Mesenchymal stem cell (in vitro differentiated cells and primary cell): ENCODE data around the gene ZNF521.

Source experiments
- DNase-seq: peaks from one replicate; pipeline ENCODE4 v3.0.0-alpha.2; 2013
- H2AFZ ChIP-seq: one replicate; pipeline ENCODE4 v1.6.1; 2013; ENCODE audit warnings: low read depth, mild to moderate bottlenecking, control low read depth, inconsistent platforms, low read length, moderate library complexity
- H2AK5ac ChIP-seq: 2 replicates; pipeline ENCODE4 v1.6.1; 2013; ENCODE audit warnings: low read length, moderate library complexity, mild to moderate bottlenecking, inconsistent platforms; ENCODE audit not compliant: severe bottlenecking
- H2BK120ac ChIP-seq: one replicate; pipeline ENCODE4 v1.6.1; 2013; ENCODE audit warnings: low read depth, mild to moderate bottlenecking, inconsistent platforms, low read length, moderate library complexity
- H2BK12ac ChIP-seq, 2 experiments: one replicate each; pipeline ENCODE4 v1.6.1; 2013; ENCODE audit warnings: inconsistent platforms in 2 of 2, low read length in 2 of 2, mild to moderate bottlenecking in 2 of 2, moderate library complexity in 2 of 2, control low read depth in 1 of 2
- H2BK15ac ChIP-seq: one replicate; pipeline ENCODE4 v1.6.1; 2013; ENCODE audit warnings: mild to moderate bottlenecking, low read depth, inconsistent platforms; ENCODE audit not compliant: poor library complexity, severe bottlenecking
- H2BK5ac ChIP-seq: 2 replicates; pipeline ENCODE4 v1.6.1; 2013; ENCODE audit warnings: low read depth, mild to moderate bottlenecking, low read length, control low read depth, inconsistent platforms; ENCODE audit not compliant: poor library complexity, severe bottlenecking
- H3K14ac ChIP-seq, 2 experiments: one replicate each; pipeline ENCODE4 v1.6.1; 2013; ENCODE audit warnings: inconsistent platforms in 2 of 2, low read length in 2 of 2, control low read depth in 1 of 2, mild to moderate bottlenecking in 1 of 2, moderate library complexity in 1 of 2
- H3K18ac ChIP-seq, 2 experiments: one replicate each; pipeline ENCODE4 v1.6.1; 2013; ENCODE audit warnings: inconsistent platforms in 2 of 2, low read length in 2 of 2, control low read depth in 1 of 2, low read depth in 1 of 2, mild to moderate bottlenecking in 1 of 2
- H3K23ac ChIP-seq, 2 experiments: one replicate each; pipeline ENCODE4 v1.6.1; 2013; ENCODE audit warnings: inconsistent platforms in 2 of 2, low read length in 2 of 2, mild to moderate bottlenecking in 2 of 2, moderate library complexity in 2 of 2, control low read depth in 1 of 2
- H3K27ac ChIP-seq: 2 replicates; pipeline ENCODE4 v1.5.1; 2013; ENCODE audit warnings: mild to moderate bottlenecking, moderate library complexity, low read length, control low read depth, inconsistent platforms; ENCODE audit not compliant: poor library complexity, severe bottlenecking
- H3K27me3 ChIP-seq, 2 experiments: 2 replicates each; pipeline versions ENCODE4 v1.6.1 to v1.7.0; 2013; ENCODE audit warnings: low read length in 2 of 2, mild to moderate bottlenecking in 2 of 2, moderate library complexity in 2 of 2, control low read depth in 1 of 2, inconsistent platforms in 1 of 2; ENCODE audit not compliant: control insufficient read depth in 1 of 2, insufficient read depth in 1 of 2
- H3K36me3 ChIP-seq, 2 experiments: 2 replicates each; pipeline versions ENCODE4 v1.6.1 to v1.7.0; 2013; ENCODE audit warnings: low read length in 2 of 2, control low read depth in 1 of 2, inconsistent platforms in 1 of 2, low read depth in 1 of 2, mild to moderate bottlenecking in 1 of 2; ENCODE audit not compliant: insufficient read depth in 2 of 2, control insufficient read depth in 1 of 2
- H3K4ac ChIP-seq, 2 experiments: one replicate each; pipeline ENCODE4 v1.6.1; 2013; ENCODE audit warnings: inconsistent platforms in 2 of 2, low read length in 2 of 2, mild to moderate bottlenecking in 2 of 2, moderate library complexity in 2 of 2, control low read depth in 1 of 2, low read depth in 1 of 2
- H3K4me1 ChIP-seq: 2 replicates; pipeline ENCODE4 v1.6.1; 2013; ENCODE audit warnings: low read depth, low read length, control low read depth; ENCODE audit not compliant: control insufficient read depth, insufficient read depth
- H3K4me2 ChIP-seq: 2 replicates; pipeline ENCODE4 v1.6.1; 2013; ENCODE audit warnings: low read length, mild to moderate bottlenecking, inconsistent platforms; ENCODE audit not compliant: poor library complexity, severe bottlenecking
- H3K4me3 ChIP-seq, 2 experiments: 2 replicates each; pipeline versions ENCODE4 v1.5.1 to v1.7.0; 2013; ENCODE audit warnings: low read length in 2 of 2, mild to moderate bottlenecking in 2 of 2, control low read depth in 1 of 2, low read depth in 1 of 2; ENCODE audit not compliant: insufficient read depth in 1 of 2
- H3K79me1 ChIP-seq: replicated peaks from 2 replicates; pipeline ENCODE4 v1.6.1; 2013; ENCODE audit warnings: mild to moderate bottlenecking, control low read depth, low read length, inconsistent platforms; ENCODE audit not compliant: poor library complexity, severe bottlenecking
- H3K9ac ChIP-seq: 2 replicates; pipeline ENCODE4 v1.7.0; 2013; ENCODE audit warnings: mild to moderate bottlenecking, low read length, moderate library complexity
- H3K9me3 ChIP-seq: 2 replicates; pipeline ENCODE4 v1.7.0; 2013; ENCODE audit warnings: mild to moderate bottlenecking, low read length; ENCODE audit not compliant: control insufficient read depth
- H4K8ac ChIP-seq: one replicate; pipeline ENCODE4 v1.6.1; 2013; ENCODE audit warnings: inconsistent platforms, mild to moderate bottlenecking, low read length, moderate library complexity
- H4K91ac ChIP-seq: one replicate; pipeline ENCODE4 v1.6.1; 2013; ENCODE audit warnings: mild to moderate bottlenecking, low read length, inconsistent platforms
- WGBS: methylation state at CpG from one replicate; pipeline ENCODE4 v1.1.7; 2013; ENCODE audit warnings: mixed read lengths; 5-methylcytosine and 5-hydroxymethylcytosine counted together

ZNF521 gene

DNA sequence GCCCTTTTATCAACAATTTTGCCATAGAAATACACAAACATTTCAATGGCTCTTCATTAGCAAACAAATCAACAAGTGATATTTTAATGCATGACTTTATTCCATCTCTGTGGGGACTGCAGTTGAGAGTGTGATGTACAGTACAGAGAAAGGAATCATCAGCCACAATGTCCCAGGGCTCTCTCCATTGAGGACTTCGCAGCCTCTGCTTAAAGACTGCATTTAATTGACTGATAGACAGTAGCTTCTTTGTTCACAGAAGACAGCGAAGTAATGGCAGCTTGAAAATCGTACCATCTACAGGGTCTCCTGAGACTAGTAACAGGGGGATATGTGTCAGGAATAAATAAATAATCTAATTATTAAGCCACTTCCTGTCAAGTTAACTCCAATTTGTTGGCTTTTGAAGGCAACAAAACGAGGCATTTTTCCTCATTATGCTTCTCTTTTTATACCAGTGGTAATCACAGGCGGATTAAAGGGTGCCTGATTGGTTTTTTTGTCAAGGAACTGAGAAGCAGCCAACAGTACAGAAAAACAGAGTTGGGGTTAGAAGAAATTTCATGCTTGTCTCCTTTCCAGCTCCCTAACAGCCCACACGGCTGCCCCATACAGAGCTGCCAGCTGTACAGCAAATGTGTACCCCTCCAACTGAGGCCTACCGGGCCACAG, 164.3 kb downstream of the ZNF521 start:
- no peak overlapping the region for H2BK15ac ChIP-seq
- H3K36me3 ChIP-seq, result peaks cover 0 to 7% of the 10 kb centered on the region in 2 experiments
- H3K4me3 ChIP-seq, result no peak overlapping the region
- H3K4ac ChIP-seq, result no peak overlapping the region
- no peaks in the 10 kb centered on the region for H3K4me1 ChIP-seq
- no peaks in the 10 kb centered on the region for H3K27me3 ChIP-seq
- H4K91ac ChIP-seq, result no peak overlapping the region
- no peak overlapping the region for H2BK120ac ChIP-seq
- H4K8ac ChIP-seq, result no peak overlapping the region
- H2BK5ac ChIP-seq, result no peak overlapping the region
- H2AFZ ChIP-seq, result no peak overlapping the region
- 100% methylated on average over 4 of the region's 7 CpGs for WGBS
- H3K27ac ChIP-seq, result no peak overlapping the region
- H3K14ac ChIP-seq, result no peak overlapping the region
- peak overlapping the region in 1 of 2 experiments; percentile 57 for H2BK12ac ChIP-seq
- peaks cover 7% of the 10 kb centered on the region for H3K79me1 ChIP-seq
- H3K18ac ChIP-seq, result no peak overlapping the region
- no peak for DNase-seq
- H3K23ac ChIP-seq, result no peak overlapping the region
- H3K4me2 ChIP-seq, result no peak overlapping the region
- H2AK5ac ChIP-seq, result no peak overlapping the region
- H3K9ac ChIP-seq, result no peak overlapping the region
- H3K9me3 ChIP-seq, result no peaks in the 10 kb centered on the region

DNA sequence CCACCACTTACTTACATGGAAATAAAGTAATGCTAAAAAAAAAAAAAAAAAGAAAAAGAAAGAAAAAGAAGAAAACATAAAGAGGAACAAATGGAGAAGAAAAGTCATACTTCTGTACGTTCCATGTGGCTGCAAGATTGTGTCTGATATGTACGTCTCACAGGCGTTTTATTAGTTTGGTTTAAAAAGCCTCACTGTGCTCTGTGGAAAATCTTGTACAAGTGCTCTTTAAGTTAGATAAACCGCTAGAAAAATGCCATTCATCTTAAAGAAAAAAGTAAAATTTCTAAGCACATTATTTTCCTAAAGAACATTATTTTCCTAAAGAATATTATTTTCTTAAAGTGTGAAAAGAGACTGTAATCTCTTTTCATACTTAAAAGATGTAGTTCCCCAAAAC, 165.1 kb downstream of the ZNF521 start:
- peaks cover 7% of the 10 kb centered on the region for H3K79me1 ChIP-seq
- no peaks in the 10 kb centered on the region for H3K27me3 ChIP-seq
- no peaks in the 10 kb centered on the region for H3K4me1 ChIP-seq
- H3K4ac ChIP-seq, result no peak overlapping the region
- H2BK5ac ChIP-seq, result no peak overlapping the region
- peaks cover 0 to 3% of the 10 kb centered on the region in 2 experiments for H3K36me3 ChIP-seq
- 98% methylated on average over 4 of the region's 4 CpGs for WGBS
- no peak overlapping the region for H3K27ac ChIP-seq
- H4K91ac ChIP-seq, result no peak overlapping the region
- H3K9ac ChIP-seq, result no peak overlapping the region
- no peak overlapping the region for H3K4me3 ChIP-seq
- H3K23ac ChIP-seq, result no peak overlapping the region
- no peak overlapping the region for H2AK5ac ChIP-seq
- no peak overlapping the region for H4K8ac ChIP-seq
- no peaks in the 10 kb centered on the region for H3K9me3 ChIP-seq
- no peak overlapping the region for H2AFZ ChIP-seq
- H2BK15ac ChIP-seq, result no peak overlapping the region
- no peak overlapping the region for H3K14ac ChIP-seq
- H3K4me2 ChIP-seq, result no peak overlapping the region
- no peak overlapping the region for H2BK120ac ChIP-seq
- H2BK12ac ChIP-seq, result no peak overlapping the region
- no peak overlapping the region for H3K18ac ChIP-seq
- no peak for DNase-seq

DNA sequence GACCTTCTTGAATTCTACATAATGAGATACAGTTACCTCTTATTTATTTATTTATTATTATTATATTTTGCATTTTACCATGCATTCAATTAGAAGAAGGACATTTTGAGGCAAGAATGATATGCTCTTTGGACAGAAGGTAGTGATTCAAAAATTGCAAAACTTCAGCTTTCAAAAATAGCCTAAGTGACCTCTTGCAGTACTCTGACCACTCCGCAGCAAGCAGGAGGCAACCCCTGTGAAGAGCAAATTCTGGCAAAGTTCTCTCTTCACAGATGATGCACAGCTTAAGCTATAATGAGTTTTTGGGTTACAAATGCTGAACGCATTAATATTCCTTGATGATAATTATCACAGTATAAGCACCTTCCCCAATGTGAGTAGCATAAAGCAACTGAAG, 170.0 kb downstream of the ZNF521 start:
- no peak overlapping the region for H4K8ac ChIP-seq
- no peak overlapping the region for H3K4me2 ChIP-seq
- no peak overlapping the region for H2BK5ac ChIP-seq
- no peak overlapping the region for H2AFZ ChIP-seq
- H2BK12ac ChIP-seq, result no peak overlapping the region
- no peak overlapping the region for H2BK15ac ChIP-seq
- H4K91ac ChIP-seq, result no peak overlapping the region
- no peaks in the 10 kb centered on the region for H3K36me3 ChIP-seq
- peaks cover 10% of the 10 kb centered on the region for H3K79me1 ChIP-seq
- no peaks in the 10 kb centered on the region for H3K27me3 ChIP-seq
- 100% methylated on average over 1 of the region's 2 CpGs for WGBS
- H2AK5ac ChIP-seq, result no peak overlapping the region
- H3K14ac ChIP-seq, result no peak overlapping the region
- no peak overlapping the region for H3K4me3 ChIP-seq
- no peaks in the 10 kb centered on the region for H3K4me1 ChIP-seq
- H2BK120ac ChIP-seq, result no peak overlapping the region
- no peak overlapping the region for H3K23ac ChIP-seq
- H3K27ac ChIP-seq, result no peak overlapping the region
- H3K9ac ChIP-seq, result no peak overlapping the region
- no peak for DNase-seq
- no peak overlapping the region for H3K18ac ChIP-seq
- no peak overlapping the region for H3K4ac ChIP-seq
- H3K9me3 ChIP-seq, result no peaks in the 10 kb centered on the region

DNA sequence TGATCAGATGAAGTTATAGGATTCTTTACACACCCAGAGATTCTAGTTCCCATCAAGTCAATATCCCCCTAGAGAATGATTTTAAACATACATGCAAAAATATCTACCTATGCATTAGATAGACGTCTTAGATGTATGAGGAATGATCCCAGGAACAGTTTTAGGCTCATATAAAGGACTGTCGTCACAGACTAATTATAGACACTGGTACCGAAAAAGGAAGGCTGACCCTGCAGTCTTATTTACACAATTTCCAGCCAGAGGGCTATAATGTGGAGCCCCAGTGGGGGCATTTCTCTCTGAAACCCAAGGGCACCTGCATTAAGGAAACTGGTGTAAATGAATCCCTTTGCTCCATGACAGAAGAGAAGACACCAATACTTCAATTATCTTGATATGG, 170.4 kb downstream of the ZNF521 start:
- H3K27ac ChIP-seq, result no peak overlapping the region

More for the DNA sequence above, 170.4 kb downstream of the ZNF521 start:
- H3K4me2 ChIP-seq, result no peak overlapping the region
- no peak overlapping the region for H2BK120ac ChIP-seq
- H3K4ac ChIP-seq, result no peak overlapping the region
- no peak overlapping the region for H3K4me3 ChIP-seq
- H3K23ac ChIP-seq, result no peak overlapping the region
- WGBS, result 91% methylated on average over 3 of the region's 3 CpGs
- H2BK15ac ChIP-seq, result no peak overlapping the region
- H3K14ac ChIP-seq, result no peak overlapping the region
- no peak overlapping the region for H4K91ac ChIP-seq
- no peak overlapping the region for H2AK5ac ChIP-seq
- H2BK5ac ChIP-seq, result no peak overlapping the region
- H4K8ac ChIP-seq, result no peak overlapping the region
- H3K9ac ChIP-seq, result no peak overlapping the region
- no peak for DNase-seq
- H2BK12ac ChIP-seq, result no peak overlapping the region
- no peaks in the 10 kb centered on the region for H3K4me1 ChIP-seq
- no peaks in the 10 kb centered on the region for H3K27me3 ChIP-seq
- no peak overlapping the region for H3K18ac ChIP-seq
- peaks cover 13% of the 10 kb centered on the region for H3K79me1 ChIP-seq
- H2AFZ ChIP-seq, result no peak overlapping the region
- H3K36me3 ChIP-seq, result no peaks in the 10 kb centered on the region
- no peaks in the 10 kb centered on the region for H3K9me3 ChIP-seq
